ENCODE measurements around the gene ACAD10. TPM values are rescaled to one million over a fixed set of nuclear protein-coding genes. Genes with fewer than 3 reads are reported as not detected.
"Not testable (repeated sequence)": the region's sequence is repeated elsewhere in the genome, so short reads cannot be mapped to it uniquely, and the experiment has no call there.

The ACAD10 gene
- total and polyA plus RNA-seq, 9 donors, result 14.2 to 27.0 (median 21.7) TPM

DNA sequence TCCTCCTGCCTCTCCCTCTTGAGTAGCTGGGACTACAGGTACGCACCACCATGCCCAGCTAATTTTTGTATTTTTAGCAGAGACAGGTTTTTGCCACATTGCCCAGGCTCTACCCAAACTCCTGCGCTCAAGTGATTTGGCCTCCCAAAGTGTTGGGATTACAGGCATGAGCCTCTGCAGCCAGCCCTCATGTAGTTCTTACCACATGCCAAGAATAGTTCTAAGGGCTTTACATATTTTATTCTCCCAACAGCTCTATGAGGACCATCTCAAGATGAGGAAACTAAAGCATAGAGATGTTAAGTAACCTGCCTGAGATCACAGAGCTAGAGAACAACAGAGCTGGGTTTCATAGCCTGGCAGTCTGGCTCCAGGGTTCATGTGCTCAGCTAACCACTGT is 42.9 kb downstream of the ACAD10 start:
- no peaks in the 10 kb centered on the region for H3K36me3 ChIP-seq

DNA sequence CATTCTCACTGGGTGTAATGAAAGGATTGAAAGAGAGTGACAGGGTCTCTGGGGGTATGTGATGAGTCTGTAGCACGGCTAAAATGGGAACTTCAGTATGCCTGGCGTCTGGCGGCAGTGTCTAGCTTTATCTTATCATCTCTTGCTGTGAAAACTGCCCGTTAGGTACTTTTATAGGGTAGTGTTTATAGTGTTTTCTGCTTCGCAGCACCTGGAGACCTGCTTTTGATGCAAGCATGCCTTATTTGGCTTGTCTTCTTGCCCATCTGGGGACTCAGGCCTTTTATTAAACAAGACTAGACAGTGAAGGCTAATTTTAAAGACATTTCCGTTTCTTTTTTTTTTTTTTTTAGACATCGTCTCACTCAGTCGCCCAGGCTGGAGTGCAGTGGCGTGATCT is 44.6 kb downstream of the ACAD10 start:
- Histone ChIP-seq H3K4me1 (ENCODE audit: insufficient read depth) (no peaks in the 10 kb centered on the region), H3K27me3 (no peaks in the 10 kb centered on the region), H3K9me3 (no peaks in the 10 kb centered on the region), H3K27ac (no peak overlapping the region), H3K36me3 (no peaks in the 10 kb centered on the region), H3K4me3 (no peak overlapping the region)
- intact Hi-C loops (cut with DNase I), result no loop called here
- WGBS, 3 donors, result 89 to 93% (median 92%) methylated on average over 9 of the region's 9 CpGs
- no peak for TF ChIP-seq POLR2A (IDR thresholded peaks at IDR 0.05)
- TF ChIP-seq EP300 (IDR thresholded peaks at IDR 0.05), result no peak
- TF ChIP-seq, protein P1, sequence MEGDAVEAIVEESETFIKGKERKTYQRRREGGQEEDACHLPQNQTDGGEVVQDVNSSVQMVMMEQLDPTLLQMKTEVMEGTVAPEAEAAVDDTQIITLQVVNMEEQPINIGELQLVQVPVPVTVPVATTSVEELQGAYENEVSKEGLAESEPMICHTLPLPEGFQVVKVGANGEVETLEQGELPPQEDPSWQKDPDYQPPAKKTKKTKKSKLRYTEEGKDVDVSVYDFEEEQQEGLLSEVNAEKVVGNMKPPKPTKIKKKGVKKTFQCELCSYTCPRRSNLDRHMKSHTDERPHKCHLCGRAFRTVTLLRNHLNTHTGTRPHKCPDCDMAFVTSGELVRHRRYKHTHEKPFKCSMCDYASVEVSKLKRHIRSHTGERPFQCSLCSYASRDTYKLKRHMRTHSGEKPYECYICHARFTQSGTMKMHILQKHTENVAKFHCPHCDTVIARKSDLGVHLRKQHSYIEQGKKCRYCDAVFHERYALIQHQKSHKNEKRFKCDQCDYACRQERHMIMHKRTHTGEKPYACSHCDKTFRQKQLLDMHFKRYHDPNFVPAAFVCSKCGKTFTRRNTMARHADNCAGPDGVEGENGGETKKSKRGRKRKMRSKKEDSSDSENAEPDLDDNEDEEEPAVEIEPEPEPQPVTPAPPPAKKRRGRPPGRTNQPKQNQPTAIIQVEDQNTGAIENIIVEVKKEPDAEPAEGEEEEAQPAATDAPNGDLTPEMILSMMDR (IDR thresholded peaks at IDR 0.05), result no peak
- DNase-seq, result no peak

More for the DNA sequence above, 42.9 kb downstream of the ACAD10 start:
- TF ChIP-seq, protein P1 (IDR thresholded peaks at IDR 0.05), result no peak
- TF ChIP-seq POLR2A (IDR thresholded peaks at IDR 0.05) (no peak), EP300 (IDR thresholded peaks at IDR 0.05) (no peak)
- Histone ChIP-seq H3K27ac (no peak overlapping the region), H3K27me3 (no peaks in the 10 kb centered on the region), H3K4me1 (ENCODE audit: insufficient read depth) (no peaks in the 10 kb centered on the region), H3K9me3 (no peaks in the 10 kb centered on the region), H3K4me3 (no peak overlapping the region)
- DNase-seq, result no peak
- 96 to 100% (median 97%) methylated on average over 2 of the region's 2 CpGs for WGBS, 3 donors
- intact Hi-C loops (cut with DNase I), result no loop called here

DNA sequence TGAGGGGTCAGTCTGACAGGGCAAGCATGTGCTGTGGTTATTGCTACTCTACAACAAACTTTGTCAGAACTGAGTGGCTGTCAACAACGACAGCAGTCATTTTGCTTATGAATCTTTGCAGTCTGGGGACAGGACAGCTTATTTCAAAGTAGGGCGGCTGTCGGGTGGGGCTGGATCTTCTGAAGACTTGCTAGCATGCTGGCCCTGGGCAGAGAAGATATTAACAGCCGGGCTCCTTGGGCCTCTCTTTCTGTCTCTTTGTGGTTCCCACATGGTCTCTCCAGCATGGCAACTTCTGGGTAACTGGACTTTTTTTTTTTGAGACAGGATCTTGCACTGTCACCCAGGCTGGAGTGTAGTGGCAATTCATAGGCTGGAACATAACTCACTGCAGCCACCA is 46.9 kb downstream of the ACAD10 start:
- no peak for DNase-seq
- WGBS, 3 donors, result 88 to 92% (median 89%) methylated on average over 4 of the region's 4 CpGs
- Histone ChIP-seq H3K27me3 (no peaks in the 10 kb centered on the region), H3K4me1 (ENCODE audit: insufficient read depth) (no peaks in the 10 kb centered on the region), H3K4me3 (no peak overlapping the region), H3K9me3 (no peaks in the 10 kb centered on the region), H3K27ac (no peak overlapping the region), H3K36me3 (no peaks in the 10 kb centered on the region)
- TF ChIP-seq EP300 (IDR thresholded peaks at IDR 0.05) (no peak), POLR2A (IDR thresholded peaks at IDR 0.05) (no peak)
- TF ChIP-seq, protein P1 (IDR thresholded peaks at IDR 0.05), result no peak
- intact Hi-C loops (cut with DNase I), result no loop called here

DNA sequence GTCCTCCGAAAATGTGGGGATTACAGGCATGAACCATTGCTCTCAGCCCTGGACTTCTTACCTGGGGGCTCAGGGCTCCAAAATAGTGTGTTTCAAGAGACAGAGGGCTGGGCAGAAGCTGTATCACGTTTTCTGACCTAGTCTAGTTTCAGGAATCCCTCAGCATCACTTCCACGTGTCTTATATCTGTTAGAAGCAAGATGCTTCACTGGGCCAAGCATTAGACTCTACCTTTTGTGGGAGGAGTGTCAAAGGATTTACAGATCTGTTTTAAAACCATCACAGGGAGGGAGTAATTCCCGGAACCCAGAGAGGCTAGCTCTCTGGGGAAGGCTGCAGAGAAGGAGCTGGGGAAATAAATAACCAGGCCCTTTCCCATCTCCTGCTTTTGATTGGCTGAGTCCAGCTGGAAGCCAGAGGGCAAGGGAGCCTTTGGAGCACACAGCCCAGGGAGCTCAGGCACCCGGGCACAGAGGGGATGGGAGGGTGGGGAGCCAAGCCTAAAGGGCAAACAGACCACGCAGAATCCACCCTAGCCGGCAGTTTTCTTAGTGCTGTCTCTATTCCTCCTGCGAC is 47.6 kb downstream of the ACAD10 start:
- intact Hi-C loops (cut with DNase I), result no loop called here
- Histone ChIP-seq H3K27me3 (no peaks in the 10 kb centered on the region), H3K36me3 (no peaks in the 10 kb centered on the region), H3K9me3 (no peaks in the 10 kb centered on the region), H3K4me1 (ENCODE audit: insufficient read depth) (no peaks in the 10 kb centered on the region), H3K4me3 (no peak overlapping the region), H3K27ac (no peak overlapping the region)
- TF ChIP-seq POLR2A (IDR thresholded peaks at IDR 0.05), result no peak
- TF ChIP-seq, protein P1 (IDR thresholded peaks at IDR 0.05), result no peak
- no peak for TF ChIP-seq EP300 (IDR thresholded peaks at IDR 0.05)
- DNase-seq, result no peak
- WGBS, 3 donors, result 83 to 87% (median 85%) methylated on average over 8 of the region's 8 CpGs

DNA sequence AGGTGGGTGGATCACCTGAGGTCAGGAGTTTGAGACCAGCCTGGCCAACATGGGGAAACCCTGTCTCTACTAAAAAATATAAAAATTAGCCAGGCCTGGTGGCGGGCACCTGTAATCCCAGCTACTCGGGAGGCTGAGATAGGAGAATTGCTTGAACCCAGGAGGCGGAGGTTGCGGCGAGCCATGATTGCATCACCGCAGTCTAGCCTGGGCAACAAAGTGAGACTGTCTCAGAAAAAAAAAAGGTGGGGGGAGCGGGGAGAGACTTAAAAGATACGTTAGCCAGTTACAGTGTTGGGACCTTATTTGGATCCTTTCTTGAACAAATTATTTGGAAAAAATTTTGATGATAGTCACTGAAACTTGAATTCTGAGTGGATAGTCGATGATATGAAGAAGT is 53.7 kb downstream of the ACAD10 start:
- H3K36me3 ChIP-seq, result not testable (repeated sequence)

More for the DNA sequence above, 53.7 kb downstream of the ACAD10 start:
- WGBS, 3 donors, result 97 to 99% (median 98%) methylated on average over 9 of the region's 9 CpGs
- intact Hi-C loops (cut with DNase I); H3K9me3 ChIP-seq; H3K4me3 ChIP-seq; H3K4me1 ChIP-seq (ENCODE audit: insufficient read depth); DNase-seq; H3K27me3 ChIP-seq: not testable (repeated sequence)
- peak overlapping the region in 1 of 2 donors; percentile 8 for H3K27ac ChIP-seq
